Stomach (tissue), 4 donors: ENCODE data around the gene NKIRAS1.

Source experiments
- POLR2A ChIP-seq, 4 donors: fragments of 450-650 bp; IDR thresholded peaks; one replicate each; pipeline ENCODE4 v1.6.1; 2016; ENCODE audit warnings: antibody characterized with exemption in 4 of 4, control low read depth in 2 of 4, mild to moderate bottlenecking in 1 of 4, moderate library complexity in 1 of 4
- POLR2AphosphoS5 ChIP-seq, 3 donors: sonication (generic); formaldehyde crosslinking; IDR thresholded peaks; one replicate each; pipeline ENCODE4 v1.6.1; 2016; ENCODE audit warnings: antibody characterized with exemption in 3 of 3
- TF ChIP-seq, protein P1 (sequence below), 7 experiments: fragments of 450-650 bp in 4 of 7; fragments of 200-600 bp in 3 of 7; sonication (generic) in 3 of 7; IDR thresholded peaks; one replicate each; pipeline ENCODE4 v1.5.1; 2016 to 2019; ENCODE audit warnings: antibody characterized with exemption in 7 of 7, control low read depth in 2 of 7, mild to moderate bottlenecking in 1 of 7

DNA sequence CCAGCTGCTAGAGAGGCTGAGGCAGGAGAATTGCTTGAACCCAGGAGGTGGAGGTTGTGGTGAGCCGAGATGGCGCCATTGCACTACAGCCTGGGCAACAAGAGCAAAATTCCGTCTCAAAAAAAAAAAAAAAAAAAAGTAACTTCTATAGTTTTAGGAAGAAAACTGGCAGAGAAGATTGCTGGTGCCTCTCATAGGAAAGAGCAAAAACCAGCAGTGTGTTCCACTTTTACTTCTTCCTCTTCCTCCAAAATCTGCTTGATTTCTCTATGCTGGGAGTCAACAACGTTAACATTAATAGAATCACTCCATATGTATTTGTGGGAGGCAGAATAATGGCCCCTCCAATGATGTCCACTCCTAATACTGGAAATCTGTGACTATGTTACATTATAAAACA, 15.8 kb upstream of the NKIRAS1 start:
- TF ChIP-seq POLR2A (IDR thresholded peaks at IDR 0.05), result no peak
- TF ChIP-seq, protein P1, sequence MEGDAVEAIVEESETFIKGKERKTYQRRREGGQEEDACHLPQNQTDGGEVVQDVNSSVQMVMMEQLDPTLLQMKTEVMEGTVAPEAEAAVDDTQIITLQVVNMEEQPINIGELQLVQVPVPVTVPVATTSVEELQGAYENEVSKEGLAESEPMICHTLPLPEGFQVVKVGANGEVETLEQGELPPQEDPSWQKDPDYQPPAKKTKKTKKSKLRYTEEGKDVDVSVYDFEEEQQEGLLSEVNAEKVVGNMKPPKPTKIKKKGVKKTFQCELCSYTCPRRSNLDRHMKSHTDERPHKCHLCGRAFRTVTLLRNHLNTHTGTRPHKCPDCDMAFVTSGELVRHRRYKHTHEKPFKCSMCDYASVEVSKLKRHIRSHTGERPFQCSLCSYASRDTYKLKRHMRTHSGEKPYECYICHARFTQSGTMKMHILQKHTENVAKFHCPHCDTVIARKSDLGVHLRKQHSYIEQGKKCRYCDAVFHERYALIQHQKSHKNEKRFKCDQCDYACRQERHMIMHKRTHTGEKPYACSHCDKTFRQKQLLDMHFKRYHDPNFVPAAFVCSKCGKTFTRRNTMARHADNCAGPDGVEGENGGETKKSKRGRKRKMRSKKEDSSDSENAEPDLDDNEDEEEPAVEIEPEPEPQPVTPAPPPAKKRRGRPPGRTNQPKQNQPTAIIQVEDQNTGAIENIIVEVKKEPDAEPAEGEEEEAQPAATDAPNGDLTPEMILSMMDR (IDR thresholded peaks at IDR 0.05), result no peak
- no peak for TF ChIP-seq POLR2AphosphoS5 (IDR thresholded peaks at IDR 0.05)
